Activated B cell treated with CpG ODN at 0.5 μM for 24 hours (primary cell): ENCODE results near the gene CMC1. TPM values are rescaled to one million over a fixed set of nuclear protein-coding genes. Genes with fewer than 3 reads are reported as not detected.

Source experiments
- ATAC-seq: fragments of 200-7000 bp; cut with Tn5 transposase; one replicate; pipeline ENCODE4 v1.10.0; 2021; ENCODE audit warnings: low read depth, mild to moderate bottlenecking, moderate library complexity
- CTCF ChIA-PET: fragments of 350-600 bp; sonication (Branson Sonifier 250); formaldehyde crosslinking; loops from one replicate; lab custom pipeline; 2021; ENCODE audit warnings: antibody characterized with exemption; lab: Charles Lee
- POLR2A ChIA-PET: fragments of 350-600 bp; sonication (Branson Sonifier 250); formaldehyde crosslinking; loops from one replicate; lab custom pipeline; 2021; ENCODE audit warnings: antibody characterized with exemption; lab: Charles Lee
- DNase-seq: peaks from one replicate; pipeline ENCODE4 v3.0.0; 2022
- H3K27ac Mint-ChIP-seq: one replicate; pipeline ENCODE4 v1.8.0; 2020; ENCODE audit warnings: mixed read lengths
- H3K27me3 Mint-ChIP-seq: one replicate; pipeline ENCODE4 v1.8.0; 2021; ENCODE audit warnings: mixed read lengths
- H3K36me3 Mint-ChIP-seq: one replicate; pipeline ENCODE4 v1.8.0; 2021; ENCODE audit warnings: low read depth, mixed read lengths
- H3K4me1 Mint-ChIP-seq: one replicate; pipeline ENCODE4 v1.8.0; 2021; ENCODE audit warnings: mixed read lengths
- H3K4me3 Mint-ChIP-seq: one replicate; pipeline ENCODE4 v1.8.0; 2020; ENCODE audit warnings: mild to moderate bottlenecking, mixed read lengths
- H3K9me3 Mint-ChIP-seq: one replicate; pipeline ENCODE4 v1.8.0; 2020; ENCODE audit warnings: mixed read lengths
- CTCF ChIP-seq: fragments of 200-600 bp; IDR thresholded peaks from one replicate; pipeline ENCODE4 v1.8.0; 2022; ENCODE audit warnings: antibody characterized with exemption, mild to moderate bottlenecking
- intact Hi-C: fragments of 100-400 bp; cut with micrococcal nuclease; formaldehyde crosslinking; loops from one replicate; pipeline ENCODE4 v1.15.1; 2024
- total RNA-seq: library from RNA; stranded (reverse); gene quantifications from 2 replicates; pipeline ENCODE4 v1.2.3, GENCODE V29; 2022

The CMC1 gene
- total RNA-seq, 1 donor from 2014 or later = 14.2 TPM

- intact Hi-C loops = loop anchor here (2.0 kb wide), 1 partner anchor 574 kb away; no protein-coding TSS in a partner anchor
- DNase-seq (no peak), ATAC-seq (no peak)
- Mint-ChIP-seq H3K4me3 (no peak overlapping the region), H3K4me1 (no peaks in the 10 kb centered on the region), H3K9me3 (peaks cover 2% of the 10 kb centered on the region), H3K27me3 (no peaks in the 10 kb centered on the region), H3K36me3 (peaks cover 17% of the 10 kb centered on the region), H3K27ac (no peak overlapping the region)
- ChIA-PET POLR2A (no interaction called here), CTCF (no interaction called here)
- no peak for TF ChIP-seq CTCF
Measured at GRCh38 chr3:28287046-28287445, 45.6 kb downstream of the CMC1 start.

GRCh38 chr3:28290863-28291300 lies 49.5 kb downstream of the CMC1 start:
- DNase-seq (no peak), ATAC-seq (no peak)
- no peak overlapping the region for H3K27ac Mint-ChIP-seq
- H3K27me3 Mint-ChIP-seq = no peaks in the 10 kb centered on the region
- peaks cover under 1% of the 10 kb centered on the region for H3K4me1 Mint-ChIP-seq
- H3K36me3 Mint-ChIP-seq = peaks cover 20% of the 10 kb centered on the region
- no peak overlapping the region for H3K4me3 Mint-ChIP-seq
- no peak for TF ChIP-seq CTCF
- H3K9me3 Mint-ChIP-seq = peaks cover 2% of the 10 kb centered on the region
- intact Hi-C loops = no loop called here
- POLR2A ChIA-PET = no interaction called here
- CTCF ChIA-PET = no interaction called here

GRCh38 chr3:28291577-28291976 lies 50.2 kb downstream of the CMC1 start:
- Mint-ChIP-seq H3K4me1 (peaks cover 2% of the 10 kb centered on the region), H3K9me3 (peaks cover 2% of the 10 kb centered on the region), H3K27ac (no peak overlapping the region), H3K27me3 (no peaks in the 10 kb centered on the region), H3K4me3 (no peak overlapping the region), H3K36me3 (peaks cover 20% of the 10 kb centered on the region)
- ChIA-PET CTCF (no interaction called here), POLR2A (no interaction called here)
- no peak for ATAC-seq
- DNase-seq = no peak
- intact Hi-C loops = no loop called here
- TF ChIP-seq CTCF = no peak

GRCh38 chr3:28292622-28293021 lies 51.2 kb downstream of the CMC1 start:
- Mint-ChIP-seq H3K27ac (no peak overlapping the region), H3K4me3 (no peak overlapping the region)

More at GRCh38 chr3:28292622-28293021, 51.2 kb downstream of the CMC1 start:
- ChIA-PET CTCF (no interaction called here), POLR2A (no interaction called here)
- ATAC-seq (no peak), DNase-seq (no peak)
- peaks cover 2% of the 10 kb centered on the region for H3K4me1 Mint-ChIP-seq
- peaks cover 2% of the 10 kb centered on the region for H3K9me3 Mint-ChIP-seq
- no peak for TF ChIP-seq CTCF
- intact Hi-C loops = no loop called here
- H3K27me3 Mint-ChIP-seq = no peaks in the 10 kb centered on the region
- peaks cover 18% of the 10 kb centered on the region for H3K36me3 Mint-ChIP-seq
